RWPE1 (cell line): Measurements from ENCODE around the gene MYBBP1A.
"Not testable (repeated sequence)": the region's sequence is repeated elsewhere in the genome, so short reads cannot be mapped to it uniquely, and the experiment has no call there.

Experiments
- CTCF ChIA-PET: fragments of 350-600 bp; sonication (Branson Sonifier 250); formaldehyde crosslinking; extraction: SDS; loops from one replicate; lab custom pipeline; 2021; lab: Yijun Ruan, JAX
- POLR2A ChIA-PET: fragments of 400-600 bp; formaldehyde crosslinking; extraction: SDS; loops from one replicate; lab custom pipeline; 2020; ENCODE audit warnings: antibody characterized with exemption; ENCODE audit not compliant: low non-redundant PET; lab: Yijun Ruan, JAX
- DNase-seq: peaks from one replicate; pipeline ENCODE4 v3.0.0; 2012; ENCODE audit warnings: low spot score
- H3K27ac ChIP-seq: fragments of 450-650 bp; 2 replicates; pipeline ENCODE4 v1.5.1; 2017
- TF ChIP-seq, protein P1 (sequence below): fragments of 450-650 bp; conservative IDR thresholded peaks from 2 replicates; pipeline ENCODE4 v1.5.1; 2017; ENCODE audit warnings: low read depth, mild to moderate bottlenecking

MYBBP1A gene

DNA sequence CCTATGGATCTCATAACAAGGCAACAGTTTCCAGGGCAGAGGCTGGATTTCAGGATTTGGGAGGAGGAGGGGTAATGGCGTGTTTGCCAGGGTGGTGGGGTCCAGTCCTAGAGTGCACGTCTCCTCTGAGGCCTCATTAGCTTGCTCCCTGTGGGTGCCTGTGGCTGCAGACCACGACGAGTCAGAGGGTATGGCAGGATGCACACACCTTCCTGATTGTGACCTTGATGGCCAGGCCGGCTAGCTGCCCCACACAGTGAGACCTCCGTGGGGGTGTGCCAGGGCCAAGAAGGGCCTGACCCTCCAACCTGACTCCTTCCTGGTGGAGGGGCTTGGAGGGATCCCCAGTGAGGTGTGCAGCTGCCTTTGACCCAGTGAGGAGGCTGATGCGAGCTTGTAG is 25.1 kb upstream of the MYBBP1A start:
- ChIA-PET CTCF (no interaction called here), POLR2A (no interaction called here)
- no peak for DNase-seq
- H3K27ac ChIP-seq, result no peak overlapping the region
- TF ChIP-seq, protein P1, sequence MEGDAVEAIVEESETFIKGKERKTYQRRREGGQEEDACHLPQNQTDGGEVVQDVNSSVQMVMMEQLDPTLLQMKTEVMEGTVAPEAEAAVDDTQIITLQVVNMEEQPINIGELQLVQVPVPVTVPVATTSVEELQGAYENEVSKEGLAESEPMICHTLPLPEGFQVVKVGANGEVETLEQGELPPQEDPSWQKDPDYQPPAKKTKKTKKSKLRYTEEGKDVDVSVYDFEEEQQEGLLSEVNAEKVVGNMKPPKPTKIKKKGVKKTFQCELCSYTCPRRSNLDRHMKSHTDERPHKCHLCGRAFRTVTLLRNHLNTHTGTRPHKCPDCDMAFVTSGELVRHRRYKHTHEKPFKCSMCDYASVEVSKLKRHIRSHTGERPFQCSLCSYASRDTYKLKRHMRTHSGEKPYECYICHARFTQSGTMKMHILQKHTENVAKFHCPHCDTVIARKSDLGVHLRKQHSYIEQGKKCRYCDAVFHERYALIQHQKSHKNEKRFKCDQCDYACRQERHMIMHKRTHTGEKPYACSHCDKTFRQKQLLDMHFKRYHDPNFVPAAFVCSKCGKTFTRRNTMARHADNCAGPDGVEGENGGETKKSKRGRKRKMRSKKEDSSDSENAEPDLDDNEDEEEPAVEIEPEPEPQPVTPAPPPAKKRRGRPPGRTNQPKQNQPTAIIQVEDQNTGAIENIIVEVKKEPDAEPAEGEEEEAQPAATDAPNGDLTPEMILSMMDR, result no peak

DNA sequence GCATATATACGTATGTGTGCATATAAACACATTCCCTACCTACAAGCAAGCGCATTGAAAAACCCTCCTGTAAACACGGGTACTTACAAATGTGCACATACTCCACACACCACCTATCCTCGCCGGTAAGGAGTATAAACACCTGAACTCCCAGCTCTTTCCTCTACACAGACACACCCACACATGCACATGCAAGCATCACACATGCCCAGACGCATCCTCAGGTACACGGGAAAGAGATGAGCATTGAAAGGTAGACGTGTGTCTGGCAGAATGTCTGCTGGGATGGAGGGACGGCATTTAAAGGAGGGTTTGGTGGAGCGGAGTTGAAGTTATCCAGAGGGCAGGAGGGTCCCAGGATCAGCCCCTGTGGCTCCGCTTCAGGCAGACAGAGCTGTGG is 24.5 kb upstream of the MYBBP1A start:
- TF ChIP-seq, protein P1, result no peak
- ChIA-PET POLR2A (interaction anchor here (0.7 kb wide), 1 partner anchor 8 kb away, joined by 10 read pairs; no protein-coding TSS in a partner anchor), CTCF (interaction anchor here (0.6 kb wide), 1 partner anchor 189 kb away, joined by 3 read pairs; no protein-coding TSS in a partner anchor)
- H3K27ac ChIP-seq, result no peak overlapping the region
- DNase-seq, result no peak

DNA sequence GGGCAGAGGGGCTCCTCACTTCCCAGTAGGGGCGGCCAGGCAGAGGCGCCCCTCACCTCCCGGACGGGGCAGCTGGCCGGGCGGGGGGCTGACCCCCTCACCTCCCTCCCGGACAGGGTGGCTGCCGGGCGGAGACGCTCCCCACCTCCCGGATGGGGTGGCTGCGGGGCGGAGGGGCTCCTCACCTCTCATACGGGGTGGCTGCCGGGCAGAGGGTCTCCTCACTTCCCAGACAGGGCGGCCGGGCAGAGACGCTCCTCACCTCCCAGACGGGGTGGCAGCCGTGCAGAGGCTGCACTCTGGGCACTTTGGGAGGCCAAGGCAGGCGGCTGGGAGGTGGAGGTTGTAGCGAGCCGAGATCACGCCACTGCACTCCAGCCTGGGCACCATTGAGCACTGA is 23.2 kb upstream of the MYBBP1A start:
- H3K27ac ChIP-seq, CTCF ChIA-PET, DNase-seq, POLR2A ChIA-PET: not testable (repeated sequence)

DNA sequence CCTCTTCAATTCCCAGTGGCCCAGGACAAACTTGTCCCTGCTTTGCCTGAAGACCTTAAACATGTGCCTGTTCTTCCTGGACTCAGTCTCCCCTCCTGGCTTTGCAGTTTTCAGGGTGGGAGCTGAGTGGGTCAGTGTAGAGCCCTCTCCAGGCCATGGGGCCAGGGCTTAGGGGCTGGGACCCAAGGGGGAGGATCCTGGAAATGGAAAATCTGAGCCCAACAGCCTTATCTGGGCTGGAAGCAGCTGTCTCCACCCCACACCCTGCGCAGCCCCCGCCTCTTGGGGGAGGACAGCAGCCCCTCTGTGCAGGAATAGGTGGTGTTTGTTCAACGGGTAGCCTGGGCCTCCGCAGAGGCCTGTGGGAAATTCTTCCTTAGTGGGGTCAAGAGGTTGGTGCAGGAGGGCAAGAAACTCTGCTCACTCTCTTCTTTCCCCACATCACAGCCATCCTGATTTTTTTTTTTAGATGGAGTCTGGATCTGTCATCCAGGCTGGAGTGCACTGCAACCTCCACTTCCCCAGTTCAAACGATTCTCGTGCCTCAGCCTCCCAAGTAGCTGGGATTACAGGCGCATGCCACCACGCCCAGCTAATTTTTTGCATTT is 22.3 kb upstream of the MYBBP1A start:
- no peak for DNase-seq
- H3K27ac ChIP-seq, result no peak overlapping the region
- POLR2A ChIA-PET, result no interaction called here
- CTCF ChIA-PET, result interaction anchor here (0.6 to 1.1 kb wide), 4 partner anchors 11 to 213 kb away, joined by 3 to 6 read pairs (median 3); no protein-coding TSS in a partner anchor
- TF ChIP-seq, protein P1, result no peak

DNA sequence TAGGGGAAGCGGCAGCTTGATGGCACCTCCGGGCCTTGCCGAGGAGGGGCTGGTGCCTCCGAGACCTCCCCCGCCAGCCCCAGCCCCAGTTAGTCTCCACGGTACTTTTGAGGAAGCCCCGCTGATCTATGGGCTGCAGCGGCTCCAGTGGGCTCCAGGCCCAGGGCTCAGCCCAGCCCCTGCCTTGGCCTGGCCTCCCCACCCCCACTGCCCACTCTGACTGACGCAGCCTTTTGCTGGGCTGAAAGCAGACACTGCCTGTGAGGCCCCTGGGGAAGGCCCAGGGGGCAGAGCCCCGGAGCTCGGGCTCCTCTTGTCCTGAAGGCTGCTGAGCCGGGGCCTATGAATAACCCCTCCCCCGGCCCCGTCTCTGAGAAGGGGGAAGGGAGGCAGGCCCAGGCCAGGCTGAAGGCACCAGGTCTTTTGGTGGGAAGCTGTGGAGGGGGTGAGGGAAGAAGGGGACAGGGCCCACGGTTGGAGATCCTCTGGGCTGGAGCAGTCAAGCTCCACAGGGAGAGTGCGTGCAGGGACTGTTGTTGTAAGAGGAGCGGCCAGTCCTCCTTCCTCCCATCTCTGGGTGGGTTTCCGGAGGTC is 21.6 kb upstream of the MYBBP1A start:
- ChIA-PET POLR2A (no interaction called here), CTCF (interaction anchor here (0.6 to 1.1 kb wide), 4 partner anchors 10 to 214 kb away, joined by 3 to 6 read pairs (median 3); no protein-coding TSS in a partner anchor)
- H3K27ac ChIP-seq, result no peak overlapping the region
- DNase-seq, result no peak
- TF ChIP-seq, protein P1, result no peak

DNA sequence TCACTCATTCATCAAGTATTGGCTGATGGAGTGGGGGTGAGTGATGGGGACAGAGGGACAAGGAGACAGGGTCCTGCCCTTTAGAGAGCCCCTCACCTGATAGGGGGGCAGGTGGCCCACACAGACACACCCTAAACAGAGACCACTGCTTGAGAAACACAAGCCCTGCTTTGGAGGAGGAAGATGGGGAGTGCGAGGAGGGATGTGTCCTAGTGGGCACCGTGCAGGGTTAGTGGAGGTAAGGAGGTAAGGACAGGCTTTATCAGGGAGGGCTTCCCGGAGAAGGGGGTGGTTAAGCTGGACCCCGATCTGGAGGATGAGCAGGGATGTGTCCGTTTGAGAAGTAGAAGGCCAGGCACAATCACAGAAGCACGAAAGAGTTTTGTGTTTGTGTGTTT is 21.0 kb upstream of the MYBBP1A start:
- no peak for DNase-seq
- CTCF ChIA-PET, result interaction anchor here (1.1 kb wide), 1 partner anchor 11 kb away, joined by 3 read pairs; no protein-coding TSS in a partner anchor
- H3K27ac ChIP-seq, result no peak overlapping the region
- TF ChIP-seq, protein P1, result no peak
- POLR2A ChIA-PET, result no interaction called here
